HG03442 (cell line): ENCODE measurements around the gene DPH5.
"Not testable (repeated sequence)": the region's sequence is repeated elsewhere in the genome, so short reads cannot be mapped to it uniquely, and the experiment has no call there.

Experiments
- ATAC-seq: cut with Tn5 transposase; IDR thresholded peaks from one replicate; pipeline ENCODE4 v1.9.1; 2021; ENCODE audit warnings: mild to moderate bottlenecking, moderate library complexity; ENCODE audit not compliant: unreplicated experiment

Gene DPH5

GRCh38 chr1:101025657-101026429 is at the start of gene DPH5:
Gene DPH5, minus strand, starts transcription at chr1:101025784. Its CDS starts 341 bp downstream, at chr1:101025443.
- peak; percentile 81 for ATAC-seq

- no peak for ATAC-seq
Measured at GRCh38 chr1:101073836-101074235, 48.3 kb upstream of the DPH5 start.

GRCh38 chr1:101071470-101071891 is 45.9 kb upstream of the DPH5 start:
- no peak for ATAC-seq

- ATAC-seq, result no peak
Measured at GRCh38 chr1:101069158-101069557, 43.6 kb upstream of the DPH5 start.

- not testable (repeated sequence) for ATAC-seq
Measured at GRCh38 chr1:101066937-101067335, 41.4 kb upstream of the DPH5 start.

- no peak for ATAC-seq
Measured at GRCh38 chr1:101066260-101066936, 40.8 kb upstream of the DPH5 start.

- no peak for ATAC-seq
Measured at GRCh38 chr1:101065575-101065974, 40.0 kb upstream of the DPH5 start.

- ATAC-seq, result no peak
Measured at GRCh38 chr1:101064697-101065096, 39.1 kb upstream of the DPH5 start.

- ATAC-seq, result peak; percentile 83
Measured at GRCh38 chr1:101060992-101061391, 35.4 kb upstream of the DPH5 start.

- no peak for ATAC-seq
Measured at GRCh38 chr1:101059945-101060542, 34.5 kb upstream of the DPH5 start.

GRCh38 chr1:101055623-101056022 is 30.0 kb upstream of the DPH5 start:
- no peak for ATAC-seq

GRCh38 chr1:101051688-101052638 is 26.4 kb upstream of the DPH5 start:
- ATAC-seq, result peak; percentile 90

- ATAC-seq, result no peak
Measured at GRCh38 chr1:101050869-101051268, 25.3 kb upstream of the DPH5 start.

GRCh38 chr1:101044749-101045148 is 19.2 kb upstream of the DPH5 start:
- no peak for ATAC-seq

GRCh38 chr1:101044259-101044658 is 18.7 kb upstream of the DPH5 start:
- no peak for ATAC-seq

GRCh38 chr1:101043776-101044175 is 18.2 kb upstream of the DPH5 start:
- ATAC-seq, result no peak

GRCh38 chr1:101041300-101041699 is 15.7 kb upstream of the DPH5 start:
- no peak for ATAC-seq

- no peak for ATAC-seq
Measured at GRCh38 chr1:101040666-101041065, 15.1 kb upstream of the DPH5 start.

- ATAC-seq, result no peak
Measured at GRCh38 chr1:101039245-101039644, 13.7 kb upstream of the DPH5 start.

GRCh38 chr1:101037316-101037715 is 11.7 kb upstream of the DPH5 start:
- ATAC-seq, result no peak

- ATAC-seq, result no peak
Measured at GRCh38 chr1:101033017-101033416, 7.4 kb upstream of the DPH5 start.
